CD4-positive, alpha-beta T cell (primary cell): ENCODE results near the gene SMIM12. TPM values are rescaled to one million over a fixed set of nuclear protein-coding genes. Genes with fewer than 3 reads are reported as not detected.

Experiments
- ATAC-seq: fragments of 200-7000 bp; cut with Tn5 transposase; one replicate; pipeline ENCODE4 v1.10.0; 2022; ENCODE audit warnings: mild to moderate bottlenecking; ENCODE audit not compliant: poor library complexity
- CTCF ChIA-PET: fragments of 350-600 bp; sonication (Branson Sonifier 250); formaldehyde crosslinking; loops from one replicate; lab custom pipeline; 2021; ENCODE audit warnings: antibody characterized with exemption, inconsistent platforms; lab: Charles Lee
- POLR2A ChIA-PET: fragments of 350-600 bp; sonication (Branson Sonifier 250); formaldehyde crosslinking; loops from one replicate; lab custom pipeline; 2021; ENCODE audit warnings: antibody characterized with exemption, inconsistent platforms; lab: Charles Lee
- DNase-seq, 14 experiments: peaks; one replicate each; pipeline ENCODE4 v3.0.0-alpha.2; 2013 to 2020; ENCODE audit warnings: mixed read lengths in 2 of 14
- H3K27ac ChIP-seq, 2 donors: one replicate each; pipeline versions ENCODE4 v1.5.1 to v1.7.0; 2013; ENCODE audit warnings: low read length in 2 of 2, low read depth in 1 of 2, mild to moderate bottlenecking in 1 of 2
- H3K27me3 ChIP-seq, 2 experiments: 1 replicate in 1 of 2; 2 replicates in 1 of 2; pipeline versions ENCODE4 v1.6.1 to v1.7.0; 2013; ENCODE audit warnings: low read length in 2 of 2, control low read depth in 1 of 2, mild to moderate bottlenecking in 1 of 2, moderate library complexity in 1 of 2; ENCODE audit not compliant: insufficient read depth in 2 of 2, control insufficient read depth in 1 of 2
- H3K36me3 ChIP-seq: one replicate; pipeline ENCODE4 v1.6.1; 2013; ENCODE audit warnings: low read length, control low read depth; ENCODE audit not compliant: insufficient read depth
- H3K4me1 ChIP-seq: one replicate; pipeline ENCODE4 v1.6.1; 2013; ENCODE audit warnings: low read length, control low read depth; ENCODE audit not compliant: insufficient read depth
- H3K4me3 ChIP-seq: one replicate; pipeline ENCODE4 v1.5.1; 2013; ENCODE audit warnings: mild to moderate bottlenecking, low read length, moderate library complexity
- H3K9me3 ChIP-seq, 2 experiments: 1 replicate in 1 of 2; 2 replicates in 1 of 2; pipeline versions ENCODE4 v1.6.1 to v1.7.0; 2013; ENCODE audit warnings: low read length in 2 of 2, mild to moderate bottlenecking in 2 of 2, control low read depth in 1 of 2, moderate library complexity in 1 of 2; ENCODE audit not compliant: control insufficient read depth in 1 of 2, insufficient read depth in 1 of 2
- H3K27ac Mint-ChIP-seq: one replicate; pipeline ENCODE4 v1.8.0; 2020; ENCODE audit warnings: mixed read lengths
- H3K27me3 Mint-ChIP-seq: one replicate; pipeline ENCODE4 v1.8.0; 2021; ENCODE audit warnings: mixed read lengths
- H3K36me3 Mint-ChIP-seq: one replicate; pipeline ENCODE4 v1.8.0; 2021; ENCODE audit warnings: low read depth, mixed read lengths
- H3K4me1 Mint-ChIP-seq: one replicate; pipeline ENCODE4 v1.8.0; 2021; ENCODE audit warnings: low read depth, mixed read lengths
- H3K4me3 Mint-ChIP-seq: one replicate; pipeline ENCODE4 v1.8.0; 2020; ENCODE audit warnings: mild to moderate bottlenecking, mixed read lengths
- H3K9me3 Mint-ChIP-seq: one replicate; pipeline ENCODE4 v1.8.0; 2020; ENCODE audit warnings: mixed read lengths
- CTCF ChIP-seq: fragments of 200-600 bp; IDR thresholded peaks from one replicate; pipeline ENCODE4 v1.8.0; 2022; ENCODE audit warnings: antibody characterized with exemption, mild to moderate bottlenecking
- intact Hi-C, 2 experiments: fragments of 100-400 bp; cut with DNase I in 1 of 2; cut with micrococcal nuclease in 1 of 2; formaldehyde crosslinking; loops; one replicate each; pipeline versions ENCODE4 v1.15.1 to v1.9.0; 2023 to 2025; cut with DNase I, micrococcal nuclease
- total RNA-seq, 174 experiments: library from RNA in 2 of 174; stranded (reverse) in 2 of 174; gene quantifications; one replicate each; pipeline ENCODE4 v1.2.3 and lab custom pipeline; 2021 to 2026

The SMIM12 gene
- total RNA-seq, 2 experiments from 2014 or later = 43.0 to 44.6 TPM

DNA sequence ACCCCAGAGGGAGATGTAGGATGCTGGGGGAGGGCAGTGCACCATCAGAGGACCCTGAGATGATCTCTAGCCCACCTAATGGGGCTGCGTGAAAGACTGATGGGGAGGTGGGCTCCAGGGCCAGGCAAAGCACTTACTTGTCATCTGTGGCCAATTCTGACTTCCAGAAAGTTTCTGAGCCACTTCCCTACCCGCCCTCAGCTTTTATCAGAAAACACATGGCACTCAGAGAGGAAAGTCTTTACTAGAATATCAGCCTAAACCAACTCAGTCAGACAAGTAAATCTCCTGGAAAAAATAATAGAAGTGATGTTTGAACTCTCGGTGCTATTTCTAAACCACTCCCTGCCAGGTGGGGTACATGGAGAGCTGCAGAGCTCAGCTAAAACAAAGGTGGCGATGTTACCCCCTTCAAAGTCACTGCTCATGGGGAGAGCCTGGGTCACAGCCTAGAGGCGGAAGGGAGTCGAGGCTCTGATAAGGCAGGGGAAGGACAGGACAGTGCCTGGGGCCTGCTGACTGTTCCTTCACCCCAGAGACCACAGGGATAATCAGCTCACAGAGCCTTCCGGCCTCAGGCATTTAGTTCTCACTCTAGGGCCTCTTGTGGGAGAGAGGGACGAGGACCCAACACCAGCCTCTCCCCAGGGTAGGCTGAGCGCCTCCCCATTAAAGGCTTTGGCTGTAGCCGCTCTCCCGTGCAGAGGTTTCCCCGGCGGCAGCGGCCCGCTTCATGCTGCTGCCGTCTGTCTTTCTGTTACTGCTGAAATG lies 14.2 kb downstream of the SMIM12 start:
- no peaks in the 10 kb centered on the region for H3K9me3 ChIP-seq
- Mint-ChIP-seq H3K36me3 (peaks cover 25% of the 10 kb centered on the region), H3K9me3 (no peaks in the 10 kb centered on the region), H3K27me3 (no peaks in the 10 kb centered on the region), H3K4me1 (peaks cover 5% of the 10 kb centered on the region), H3K27ac (no peak overlapping the region), H3K4me3 (no peak overlapping the region)
- H3K27ac ChIP-seq = no peak overlapping the region
- H3K4me3 ChIP-seq = no peak overlapping the region
- no peaks in the 10 kb centered on the region for H3K27me3 ChIP-seq
- peaks cover 27% of the 10 kb centered on the region for H3K36me3 ChIP-seq
- CTCF ChIA-PET = interaction anchor here (2.3 kb wide), 1 partner anchor 7 kb away, joined by 8 read pairs; no protein-coding TSS in a partner anchor
- POLR2A ChIA-PET = no interaction called here
- intact Hi-C loops = no loop called here
- ATAC-seq = no peak
- no peak for TF ChIP-seq CTCF
- H3K4me1 ChIP-seq = no peaks in the 10 kb centered on the region
- DNase-seq = no peak

DNA sequence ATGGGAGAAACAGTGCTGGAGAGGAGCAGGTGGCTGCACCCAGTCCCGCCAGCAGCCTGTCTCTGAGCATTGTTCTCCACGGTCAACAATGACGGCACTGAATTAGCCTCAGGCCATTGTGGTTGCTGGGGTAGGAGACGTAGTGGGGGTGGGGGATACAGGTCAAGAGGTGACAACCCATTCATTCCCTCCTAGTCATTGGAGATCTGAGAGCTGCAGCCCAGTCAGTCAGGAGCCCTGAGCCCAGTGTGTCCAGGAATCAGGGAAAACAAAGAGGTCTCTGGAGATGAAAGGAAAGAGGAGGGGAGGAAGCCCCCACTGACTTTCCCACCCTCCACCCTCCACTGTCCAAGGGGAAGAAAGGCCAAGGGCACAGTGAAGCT lies 15.3 kb downstream of the SMIM12 start:
- H3K27me3 Mint-ChIP-seq = no peaks in the 10 kb centered on the region
- CTCF ChIA-PET = interaction anchor here (2.3 kb wide), 1 partner anchor 8 kb away, joined by 8 read pairs; no protein-coding TSS in a partner anchor

More for the DNA sequence above, 15.3 kb downstream of the SMIM12 start:
- Mint-ChIP-seq H3K4me3 (no peak overlapping the region), H3K27ac (no peak overlapping the region), H3K9me3 (no peaks in the 10 kb centered on the region), H3K36me3 (peaks cover 17% of the 10 kb centered on the region), H3K4me1 (peaks cover 3% of the 10 kb centered on the region)
- Histone ChIP-seq H3K9me3 (no peaks in the 10 kb centered on the region), H3K4me1 (no peaks in the 10 kb centered on the region), H3K36me3 (peaks cover 21% of the 10 kb centered on the region), H3K27me3 (no peaks in the 10 kb centered on the region), H3K4me3 (no peak overlapping the region), H3K27ac (no peak overlapping the region)
- no peak for ATAC-seq
- POLR2A ChIA-PET = no interaction called here
- no peak for DNase-seq
- TF ChIP-seq CTCF = no peak
- intact Hi-C loops = no loop called here
